ENCODE results near the gene CTNS.
"Not testable (repeated sequence)": the region's sequence is repeated elsewhere in the genome, so short reads cannot be mapped to it uniquely, and the experiment has no call there.

CTNS gene

DNA sequence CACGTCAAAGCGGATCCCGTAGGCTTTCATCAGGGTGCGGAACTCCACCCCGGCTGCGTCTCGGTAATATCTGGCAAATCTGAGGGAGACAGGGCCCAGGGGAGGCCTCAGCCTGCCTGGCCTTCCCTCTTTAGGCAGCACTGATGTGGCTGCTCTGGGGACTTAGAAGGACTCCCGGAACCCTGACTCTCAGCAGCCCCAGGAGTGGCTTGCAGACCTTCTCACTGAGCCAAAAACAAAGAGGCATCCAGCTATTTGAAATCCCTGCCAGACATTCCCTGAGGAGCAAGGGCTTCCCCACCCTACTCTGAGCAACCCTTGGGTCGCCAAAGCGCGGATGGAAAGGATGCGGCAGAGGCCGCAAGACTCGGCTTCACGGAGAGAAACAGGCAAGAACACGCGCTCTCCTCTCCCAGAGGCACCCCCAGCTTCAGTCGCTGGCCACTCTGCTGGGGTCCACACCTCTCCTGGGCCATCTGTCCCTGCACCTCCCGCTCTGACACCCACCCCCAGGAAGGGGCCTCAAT, 51.5 kb downstream of the CTNS start:
- no peak for DNase-seq (ENCODE audit: low read depth)

DNA sequence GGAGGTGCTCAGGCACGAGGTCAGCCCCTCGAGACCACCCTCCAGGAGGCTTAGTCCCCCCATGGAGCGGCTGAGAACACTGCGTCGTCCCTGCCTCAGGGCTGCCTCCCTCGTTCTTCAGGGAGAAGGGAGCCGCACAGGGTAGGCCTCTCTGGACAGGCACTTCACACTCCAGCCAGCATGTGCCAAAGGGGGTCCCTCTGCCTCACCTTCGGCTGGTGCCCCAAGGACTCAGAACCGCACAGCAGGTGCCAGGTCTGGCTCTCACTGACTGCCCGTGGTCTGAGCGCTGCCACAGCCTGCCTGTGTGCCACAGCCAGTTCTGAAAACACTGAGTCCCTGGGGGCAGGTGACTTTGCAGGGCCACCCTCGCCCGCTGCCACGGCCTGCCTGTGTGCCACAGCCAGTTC, 52.3 kb downstream of the CTNS start:
- DNase-seq (ENCODE audit: low read depth): no peak

DNA sequence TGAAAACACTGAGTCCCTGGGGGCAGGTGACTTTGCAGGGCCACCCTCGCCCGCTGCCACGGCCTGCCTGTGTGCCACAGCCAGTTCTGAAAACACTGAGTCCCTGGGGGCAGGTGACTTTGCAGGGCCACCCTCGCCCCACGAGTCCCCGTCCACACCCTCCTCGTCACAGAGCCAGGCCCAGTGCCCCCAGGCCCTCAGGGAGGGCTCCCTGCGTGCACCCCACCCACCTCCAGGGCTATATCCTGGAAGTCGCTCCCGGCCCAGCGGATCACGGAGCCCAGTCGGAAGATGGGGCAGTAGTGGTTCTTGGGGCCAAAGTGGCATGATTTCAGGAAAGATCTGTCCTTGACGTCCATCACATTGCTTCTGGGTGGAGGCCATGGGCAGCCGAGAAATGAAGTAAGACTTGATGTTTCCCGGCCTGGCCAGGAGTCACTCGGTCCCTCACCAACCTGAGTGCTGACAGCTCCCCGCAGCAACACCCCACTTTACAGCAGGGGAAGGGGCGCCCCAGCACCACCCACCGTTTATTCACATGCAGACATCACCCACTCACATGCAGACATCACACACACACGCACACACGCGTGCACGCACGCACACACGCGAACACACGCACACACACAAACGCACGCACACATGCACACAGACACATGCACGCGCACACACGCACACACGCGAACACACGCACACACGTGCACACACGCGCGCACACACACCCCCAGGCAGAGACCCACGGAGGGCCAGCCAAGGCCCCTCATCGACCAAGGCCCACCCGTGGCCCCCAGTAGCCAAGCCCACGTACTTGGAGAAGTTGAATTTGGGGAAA, 52.9 kb downstream of the CTNS start:
- no peak for DNase-seq (ENCODE audit: low read depth)

DNA sequence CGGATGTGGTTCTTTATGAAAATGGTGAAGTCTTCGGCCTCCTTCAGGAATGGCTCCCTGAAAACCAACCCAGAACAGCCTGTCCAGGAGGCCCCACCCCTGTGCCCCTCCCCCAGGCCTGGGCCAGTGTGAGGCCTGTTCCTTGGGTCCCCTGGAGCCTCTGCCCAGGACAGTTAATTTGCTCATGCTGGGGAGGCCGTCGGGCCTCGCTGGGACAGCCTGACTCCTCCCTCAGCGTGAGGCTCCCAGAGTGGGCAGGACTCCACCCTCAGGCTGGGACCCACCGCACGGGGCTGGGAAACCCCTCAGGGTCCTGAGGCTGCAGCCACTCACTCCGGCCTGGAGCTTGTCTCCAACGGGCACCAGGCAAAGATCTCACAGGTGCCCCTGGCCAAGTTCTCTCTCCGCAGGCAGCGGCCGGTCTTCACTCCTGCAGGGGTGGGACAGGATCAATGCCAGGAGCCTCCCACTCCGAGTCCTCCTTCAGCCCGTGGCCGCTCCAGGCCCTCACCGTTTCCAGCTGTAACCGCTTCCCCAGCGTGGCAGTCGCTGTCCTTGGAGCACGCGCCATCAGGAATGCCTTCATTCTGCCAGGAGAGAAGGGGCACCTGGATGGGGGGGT, 53.6 kb downstream of the CTNS start:
- DNase-seq (ENCODE audit: low read depth): no peak

DNA sequence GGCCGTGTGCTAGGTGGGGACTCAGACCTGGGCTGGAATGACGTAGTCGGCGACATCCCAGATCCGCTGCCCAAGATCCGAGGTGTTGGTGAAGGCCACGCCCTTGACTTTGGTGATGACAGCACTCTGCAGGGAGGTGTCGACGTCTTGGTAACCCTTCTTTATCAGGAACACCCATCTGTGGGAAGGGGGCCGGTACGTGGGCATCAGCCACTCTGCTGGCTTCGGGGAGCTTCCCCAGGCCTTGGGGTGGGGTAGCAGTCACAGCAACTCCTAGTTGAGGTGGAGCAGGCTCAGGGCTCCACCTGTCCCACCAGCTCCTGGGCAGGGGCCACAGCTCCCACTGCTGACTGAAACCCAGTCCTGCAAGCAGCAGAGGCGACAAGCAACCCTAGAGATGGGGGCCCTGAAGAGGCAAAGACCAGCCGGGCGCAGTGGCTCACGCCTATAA, 55.1 kb downstream of the CTNS start:
- no peak for DNase-seq (ENCODE audit: low read depth)

DNA sequence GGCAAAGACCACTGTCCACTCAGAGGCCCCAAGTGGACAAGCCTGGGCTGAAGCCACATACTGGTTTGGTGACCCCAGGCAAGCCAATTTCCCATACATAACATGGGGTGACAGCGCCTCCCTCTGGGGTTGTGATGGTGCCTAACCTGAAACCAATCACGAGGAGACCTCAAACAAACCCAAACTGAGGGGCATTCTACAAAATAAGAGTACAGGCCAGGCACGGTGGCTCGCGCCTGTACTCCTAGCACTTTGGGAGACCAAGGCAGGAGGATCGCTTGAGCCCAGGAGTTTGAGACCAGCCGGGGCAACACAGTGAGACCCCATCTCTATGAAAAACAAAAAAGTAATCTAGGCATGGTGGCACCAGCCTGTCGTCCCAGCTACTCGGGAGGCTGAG, 55.8 kb downstream of the CTNS start:
- DNase-seq (ENCODE audit: low read depth): no peak

DNA sequence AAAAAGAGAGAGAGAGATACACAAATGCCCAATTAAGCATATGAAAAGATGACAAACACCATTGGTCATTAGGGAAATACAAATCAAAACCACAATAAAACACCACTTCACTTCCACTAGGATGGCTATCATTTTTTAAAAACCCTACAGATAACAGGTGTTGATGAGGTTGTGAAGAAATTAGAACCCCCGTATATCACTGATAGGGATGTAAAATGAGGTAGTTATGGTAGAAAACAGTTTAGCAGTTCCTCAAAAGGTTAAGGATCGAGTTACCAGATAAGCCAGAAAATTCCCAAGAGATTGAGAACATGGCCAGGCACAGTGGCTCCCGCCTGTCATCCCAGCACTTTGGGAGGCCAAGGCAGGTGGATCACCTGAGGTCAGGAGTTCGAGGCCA, 56.6 kb downstream of the CTNS start:
- DNase-seq (ENCODE audit: low read depth): no peak

DNA sequence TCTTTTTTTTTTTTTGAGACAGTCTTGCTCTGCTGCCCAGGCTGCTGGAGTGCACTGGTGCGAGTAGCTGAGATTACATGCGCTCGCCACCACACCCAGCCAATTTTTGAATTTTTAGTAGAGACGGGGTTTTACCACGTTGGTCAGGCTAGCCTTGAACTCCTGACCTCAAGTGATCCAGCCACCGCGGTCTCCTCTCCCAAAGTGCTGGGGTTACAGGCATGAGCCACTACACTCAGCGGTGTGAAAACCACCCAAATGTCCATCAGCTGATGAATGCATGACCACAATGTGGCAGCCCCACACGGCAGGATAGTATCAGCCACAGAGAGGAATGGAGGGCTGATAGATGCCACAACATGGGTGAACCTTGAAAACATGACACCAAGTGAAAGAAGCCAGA, 57.3 kb downstream of the CTNS start:
- DNase-seq (ENCODE audit: low read depth): no peak

DNA sequence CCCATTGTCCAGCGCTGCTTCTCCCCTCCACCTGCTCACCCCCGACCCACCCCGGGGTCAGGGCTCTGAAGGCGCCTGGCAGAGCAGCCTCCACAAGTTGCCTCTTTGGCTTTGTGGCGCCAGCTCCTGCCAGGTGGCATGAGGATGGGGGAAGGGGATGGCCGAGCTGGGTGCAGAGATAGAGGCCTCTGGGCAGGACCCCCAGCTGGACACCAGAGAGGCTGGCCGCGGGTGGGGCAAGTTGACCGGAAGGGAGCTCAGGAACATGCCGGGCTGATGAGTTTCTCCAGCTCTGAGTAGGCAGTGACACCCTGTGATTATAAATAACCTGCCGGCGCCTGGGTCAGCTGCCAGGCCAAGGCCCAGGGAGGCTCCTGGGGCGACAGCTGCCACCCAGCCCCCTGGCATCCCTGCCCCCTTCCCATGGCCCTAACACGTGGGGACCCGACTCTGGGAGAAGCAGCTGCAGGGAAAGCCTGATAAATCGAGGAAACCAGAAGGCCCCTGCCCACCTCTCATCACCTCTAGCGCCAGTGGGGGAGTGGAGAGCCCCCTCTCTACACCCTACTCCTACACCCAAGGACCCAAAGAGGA, 58.7 kb downstream of the CTNS start:
- DNase-seq (ENCODE audit: low read depth): no peak

DNA sequence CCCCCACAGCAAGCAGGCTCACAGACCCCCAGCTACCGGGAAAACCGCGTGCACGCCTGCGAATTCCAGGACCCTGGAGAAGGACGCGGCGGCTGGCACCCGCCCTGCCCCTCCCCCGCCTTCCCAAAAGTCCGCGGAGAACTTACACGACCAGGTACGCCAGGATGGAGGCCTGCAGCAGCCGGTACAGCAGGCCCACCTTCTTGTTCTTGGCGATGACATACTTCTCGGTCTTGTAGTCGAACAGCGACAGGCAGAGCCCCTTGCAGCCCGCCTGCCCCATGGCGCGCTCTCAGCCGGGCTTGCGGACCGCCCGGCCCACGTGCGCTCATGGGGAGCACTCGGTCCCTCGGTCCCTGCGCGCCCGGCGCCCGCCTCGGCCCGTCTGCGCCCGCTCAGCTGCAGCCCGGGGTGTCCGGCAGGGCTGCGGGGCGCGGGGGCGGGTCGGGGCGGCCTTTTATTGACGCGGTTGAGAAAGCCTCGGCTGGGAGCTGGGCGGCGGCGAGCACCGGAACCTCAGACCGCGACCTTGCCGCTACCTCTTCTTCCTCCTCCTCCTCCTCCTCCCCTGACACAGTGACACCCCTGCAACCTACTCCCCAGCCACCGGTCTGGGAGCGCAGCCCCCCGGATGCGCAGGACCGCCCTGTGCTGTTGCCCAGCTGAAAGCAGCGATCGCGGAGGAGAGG, 59.3 kb downstream of the CTNS start, which contains the start of gene P2RX5:
Gene P2RX5 (minus strand): TSS at position 433 of the 689 bp plus-strand sequence. CDS start 150 bp downstream, at position 283.
- DNase-seq (ENCODE audit: low read depth): peak; percentile 26

DNA sequence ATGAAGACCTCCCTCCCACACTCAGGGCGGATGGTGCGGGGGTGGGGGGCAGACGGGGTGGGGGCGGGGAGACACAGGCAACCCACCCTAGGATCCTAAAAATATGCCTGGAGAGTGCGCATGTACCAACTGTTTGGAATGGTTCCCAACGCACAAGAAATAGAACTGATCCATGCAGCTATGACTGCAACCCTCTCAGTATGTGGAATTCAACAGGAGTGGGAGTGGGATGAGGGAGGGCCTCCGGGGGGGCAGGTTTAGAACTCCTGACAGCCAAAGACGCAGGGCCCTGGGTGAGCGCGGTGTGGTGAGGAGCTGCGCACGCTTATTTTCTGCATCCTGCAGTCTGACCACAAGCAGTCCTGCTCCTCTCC, 60.5 kb downstream of the CTNS start:
- no peak for DNase-seq (ENCODE audit: low read depth)

DNA sequence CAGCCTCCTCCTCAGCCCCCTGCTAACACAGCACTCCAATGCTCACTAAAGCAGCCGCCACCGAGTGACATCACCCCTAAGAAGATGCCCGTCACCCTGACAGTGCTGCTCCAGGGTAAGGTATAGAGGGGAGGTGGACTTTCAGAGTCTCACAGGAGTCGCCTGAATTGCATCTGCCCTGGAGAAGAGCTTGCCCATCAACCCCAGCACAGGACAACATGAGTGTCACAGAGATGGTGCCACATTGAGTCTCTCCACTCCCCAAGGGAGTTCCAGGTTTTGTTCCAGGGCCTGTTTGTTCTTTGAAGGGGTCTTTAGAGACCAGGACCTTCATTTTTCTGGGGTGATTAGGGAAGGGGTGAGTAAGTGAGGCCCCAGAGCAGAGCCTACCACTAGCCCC, 61.6 kb downstream of the CTNS start:
- DNase-seq (ENCODE audit: low read depth): no peak

DNA sequence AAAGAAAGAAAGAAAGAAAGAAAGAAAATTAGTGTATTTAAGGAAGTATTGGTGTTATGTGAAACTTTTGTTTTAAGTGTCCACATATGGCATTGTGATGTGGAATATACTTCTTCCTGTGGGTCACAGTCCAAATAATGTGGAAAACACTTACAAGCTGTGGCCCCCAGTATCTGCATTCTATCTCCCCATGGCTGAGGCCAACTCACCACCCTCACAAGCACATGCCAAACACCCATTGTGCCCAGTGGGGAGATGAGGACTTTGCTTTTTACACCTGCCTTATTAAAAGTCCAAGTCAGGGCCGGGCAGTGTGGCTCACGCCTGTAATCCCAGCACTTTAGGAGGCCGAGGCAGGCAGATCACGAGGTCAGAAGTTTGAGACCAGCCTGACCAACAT, 63.4 kb downstream of the CTNS start:
- no peak for DNase-seq (ENCODE audit: low read depth)

DNA sequence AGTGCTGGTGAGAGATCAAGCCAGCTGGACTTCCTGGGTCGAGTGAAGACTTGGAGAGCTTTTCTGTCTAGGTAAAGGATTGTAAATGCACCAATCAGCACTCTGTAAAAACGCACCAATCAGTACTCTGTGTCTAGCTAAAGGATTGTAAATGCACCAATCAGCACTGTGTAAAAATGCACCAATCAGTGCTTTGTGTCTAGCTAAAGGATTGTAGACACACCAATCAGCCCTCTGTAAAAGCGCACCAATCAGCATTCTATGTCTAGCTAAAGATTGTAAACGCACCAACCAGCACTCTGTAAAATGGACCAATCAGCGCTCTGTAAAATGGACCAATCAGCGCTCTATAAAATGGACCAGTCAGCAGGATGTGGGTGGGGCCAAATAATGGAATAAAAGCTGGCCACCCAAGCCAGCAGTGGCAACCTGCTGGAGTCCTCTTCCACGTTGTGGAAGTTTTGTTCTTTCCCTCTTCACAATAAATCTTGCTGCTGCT, 65.5 kb downstream of the CTNS start:
- DNase-seq (ENCODE audit: low read depth): not testable (repeated sequence)

DNA sequence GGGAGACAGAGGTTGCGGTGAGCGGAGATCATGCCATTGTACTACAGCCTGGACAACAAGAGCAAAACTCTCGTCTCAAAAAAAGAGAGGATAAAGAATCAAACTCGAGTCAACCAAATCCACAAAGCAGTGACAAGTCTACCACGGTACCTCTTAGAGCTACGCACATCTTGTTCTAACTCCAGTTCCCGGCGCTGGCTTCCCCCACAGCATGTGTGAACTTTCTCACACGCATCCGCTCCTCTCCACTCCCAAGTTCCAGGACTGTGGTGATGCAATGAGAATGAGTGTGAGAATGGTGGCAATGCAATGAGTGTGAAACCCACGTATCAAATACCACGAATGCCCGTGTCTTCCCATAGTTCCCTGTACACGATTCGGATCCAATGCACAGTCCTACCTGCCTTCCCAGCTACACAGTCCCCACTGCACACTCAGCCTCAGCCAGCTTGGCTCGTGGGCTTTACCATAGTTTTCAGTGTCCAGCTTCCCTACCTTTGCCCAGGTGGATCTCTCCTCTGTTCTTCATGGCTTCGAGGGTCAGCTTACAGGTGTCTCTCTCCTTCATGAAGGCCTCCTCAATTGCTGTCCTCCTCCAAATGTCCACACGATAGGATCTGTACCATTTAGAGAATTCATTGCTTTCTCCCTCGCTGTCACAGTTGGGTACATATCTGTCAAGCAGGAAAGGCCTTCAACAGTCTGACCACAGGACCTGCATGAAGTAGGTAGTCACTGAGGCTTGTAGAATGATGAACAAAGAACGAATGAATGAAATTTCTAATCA, 68.6 kb downstream of the CTNS start:
- no peak for DNase-seq (ENCODE audit: low read depth)

DNA sequence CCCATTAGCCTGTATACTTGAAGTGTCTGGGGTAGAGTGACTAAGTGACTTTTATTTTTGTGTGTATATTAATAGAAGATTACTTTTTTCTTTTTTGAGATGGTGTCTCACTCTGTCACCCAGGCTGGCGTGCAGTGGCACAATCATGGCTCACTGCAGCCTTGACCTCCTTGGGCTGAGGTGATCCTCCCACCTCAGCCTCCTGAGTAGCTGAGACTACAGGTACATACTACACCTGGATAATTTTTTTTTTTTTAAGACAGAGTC, 69.1 kb downstream of the CTNS start:
- DNase-seq (ENCODE audit: low read depth): not testable (repeated sequence)

DNA sequence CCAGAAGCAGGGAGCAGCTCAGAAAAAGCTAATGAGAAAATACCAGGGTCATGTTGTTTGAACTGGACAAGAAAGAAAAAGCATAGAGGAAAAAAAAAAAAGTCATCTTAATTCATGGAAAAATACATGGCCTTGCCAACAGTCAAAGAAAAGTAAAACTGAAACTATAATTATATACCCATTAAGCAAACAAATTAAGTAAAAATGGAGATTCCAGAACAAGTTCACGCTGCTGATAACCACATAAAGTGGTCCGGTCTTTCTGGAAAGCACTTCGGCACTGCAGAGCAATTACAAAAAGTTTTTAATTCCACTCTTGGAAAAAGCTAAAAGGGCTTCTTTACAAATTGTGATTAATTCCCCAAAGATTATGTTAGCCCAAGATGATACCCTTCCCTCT, 71.8 kb downstream of the CTNS start:
- DNase-seq (ENCODE audit: low read depth): no peak

DNA sequence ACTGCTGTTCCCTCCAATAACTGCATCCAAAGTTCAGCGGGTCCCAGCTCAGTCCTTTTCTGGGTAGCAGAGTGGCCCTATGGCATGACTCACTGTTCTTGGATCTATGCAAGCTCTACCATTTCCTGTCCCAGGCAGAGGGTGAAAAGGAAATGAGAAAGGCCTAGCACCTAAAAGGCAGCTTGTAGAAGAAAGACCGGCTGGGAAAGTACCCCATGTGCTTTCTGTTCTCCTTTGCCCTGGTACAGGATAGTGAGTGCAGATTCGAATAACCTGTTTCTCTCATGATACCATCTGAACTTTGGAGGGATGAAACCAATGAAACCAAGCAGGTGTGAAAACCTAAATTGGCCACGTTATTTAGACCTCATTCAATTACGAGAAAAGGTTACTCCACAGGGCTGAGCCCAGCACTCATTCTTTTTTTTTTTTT, 74.4 kb downstream of the CTNS start:
- DNase-seq (ENCODE audit: low read depth): peak; percentile 87
